ENCODE measurements around the gene COL5A3.
"Not testable (repeated sequence)": the region's sequence is repeated elsewhere in the genome, so short reads cannot be mapped to it uniquely, and the experiment has no call there.

COL5A3 gene

DNA sequence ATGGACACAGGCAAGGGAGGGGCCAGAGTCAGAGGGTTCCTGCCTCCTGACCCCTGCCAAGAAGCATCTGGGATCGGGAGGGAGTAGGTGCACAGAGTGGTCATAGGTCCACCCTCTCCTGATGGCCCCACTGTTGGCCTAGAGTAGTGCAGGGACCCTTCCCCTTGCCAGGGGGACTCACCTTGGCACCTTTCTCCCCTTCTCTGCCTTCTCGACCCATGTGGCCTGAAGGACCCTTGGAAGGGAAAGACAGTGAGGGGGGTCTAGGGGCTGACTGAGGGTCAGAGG lies 40.7 kb downstream of the COL5A3 start:
- DNase-seq = no peak

DNA sequence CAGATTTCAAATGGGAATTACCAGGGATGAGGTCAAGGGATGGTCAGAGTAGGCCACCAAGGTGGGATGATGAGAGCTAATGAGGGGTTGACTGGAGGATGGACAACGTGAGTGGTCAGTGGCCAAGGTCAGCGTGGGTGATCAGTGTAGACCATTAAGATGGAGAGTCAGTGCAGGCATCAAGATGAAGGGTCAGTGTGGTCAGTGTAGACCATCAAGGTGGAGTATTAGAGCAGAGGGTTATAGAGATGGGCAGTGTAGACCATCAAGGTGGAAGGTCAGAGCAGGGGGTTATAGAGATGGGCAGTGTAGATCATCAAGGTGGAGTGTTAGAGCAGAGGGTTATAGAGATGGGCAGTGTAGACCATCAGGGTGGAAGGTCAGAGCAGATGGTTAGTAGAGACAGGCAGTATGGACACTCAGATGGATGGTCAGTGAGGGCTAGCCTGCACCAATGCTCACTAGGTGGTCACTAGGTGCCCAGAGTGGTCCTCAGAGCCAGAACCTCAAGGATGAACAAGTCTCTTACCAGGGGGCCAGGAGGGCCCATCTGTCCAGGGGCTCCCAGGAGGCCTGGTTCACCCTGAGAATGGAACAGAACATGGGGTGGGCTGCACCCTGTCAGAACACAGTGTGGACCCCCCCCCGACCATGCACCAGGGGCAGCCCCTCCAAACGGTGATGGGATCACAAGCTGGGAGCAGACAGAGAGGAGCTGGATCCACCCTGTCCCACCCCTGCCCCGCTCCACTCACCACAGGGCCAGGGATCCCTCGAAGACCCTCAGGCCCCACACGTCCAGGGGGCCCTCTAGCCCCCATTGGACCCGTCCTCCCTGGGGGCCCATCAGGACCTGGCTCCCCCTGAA lies 41.2 kb downstream of the COL5A3 start:
- DNase-seq = no peak

- no peak for DNase-seq
Measured at GRCh38 chr19:9967326-9967725, 43.0 kb downstream of the COL5A3 start.

GRCh38 chr19:9966448-9966847 lies 43.9 kb downstream of the COL5A3 start:
- DNase-seq = no peak

DNA sequence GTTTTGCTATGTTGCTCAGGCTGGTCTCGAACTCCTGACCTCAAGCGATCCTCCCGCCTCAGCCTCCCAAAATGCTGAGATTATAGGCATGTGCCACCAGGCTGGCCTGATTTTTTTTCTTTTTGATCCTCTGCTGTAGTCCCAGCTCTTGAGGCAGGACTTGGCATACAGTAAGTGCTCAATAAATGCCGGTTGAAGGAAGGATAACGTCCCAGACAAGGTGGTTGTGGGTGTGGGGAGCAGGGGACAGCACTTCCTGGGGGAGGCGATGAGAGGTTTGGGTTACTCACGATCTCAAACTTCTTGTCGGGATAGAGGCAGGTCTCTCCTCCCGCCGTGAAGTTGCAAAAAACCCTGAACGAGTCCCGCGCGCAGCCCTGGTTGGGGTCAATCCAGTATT lies 44.3 kb downstream of the COL5A3 start:
- no peak for DNase-seq

DNA sequence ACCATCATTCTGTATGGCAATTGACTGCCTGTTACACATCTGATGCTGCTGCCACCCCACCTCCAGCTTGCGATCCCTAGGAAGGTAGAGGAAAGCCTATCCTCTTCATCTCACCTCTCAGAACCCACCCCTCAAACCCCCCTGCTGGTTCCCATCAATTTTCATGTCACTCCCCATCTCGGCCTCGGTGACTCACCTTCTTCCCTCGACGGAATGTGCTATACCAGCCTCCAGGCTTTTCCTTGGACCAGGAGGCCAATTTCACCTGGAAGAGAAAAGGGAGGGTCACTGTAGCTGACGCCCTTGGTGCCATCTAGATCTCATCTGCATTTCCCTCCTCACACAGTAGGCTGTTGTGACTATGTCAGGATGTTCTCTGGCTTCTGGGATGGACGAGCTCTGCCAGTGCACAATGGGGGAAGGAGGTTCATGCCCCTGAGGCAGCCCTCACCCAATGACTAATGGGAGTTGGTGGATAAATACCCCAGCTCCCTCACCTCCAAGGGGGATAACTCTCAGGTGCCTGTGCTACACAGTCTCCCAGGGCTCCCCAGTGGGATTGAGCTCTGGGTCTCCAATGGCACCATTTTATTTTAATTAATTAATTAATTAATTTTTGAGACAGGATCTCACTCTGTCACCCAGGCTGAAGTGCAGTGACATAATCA lies 47.5 kb downstream of the COL5A3 start:
- no peak for DNase-seq

DNA sequence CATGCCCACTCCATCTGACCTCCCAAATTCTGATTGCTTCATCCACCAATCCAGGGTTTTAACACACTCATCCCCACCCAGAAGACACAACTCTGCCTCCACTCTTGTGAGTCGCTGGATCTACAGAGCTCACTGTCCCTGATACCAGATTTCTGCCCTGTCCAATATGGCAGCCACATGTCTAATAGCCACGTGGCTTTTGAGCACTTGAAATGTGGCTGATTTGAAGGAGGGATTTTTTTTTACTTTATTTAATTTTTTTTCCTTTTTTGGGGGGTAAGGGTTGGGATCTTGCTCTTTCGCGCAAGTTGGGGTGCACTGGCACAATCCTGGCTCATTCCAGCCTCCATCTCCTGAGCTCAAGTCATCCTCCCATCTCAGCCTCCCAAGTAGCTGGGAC lies 49.2 kb downstream of the COL5A3 start:
- DNase-seq = no peak

- DNase-seq = no peak
Measured at GRCh38 chr19:9958379-9958821, 51.9 kb downstream of the COL5A3 start.

GRCh38 chr19:9956956-9957355 lies 53.3 kb downstream of the COL5A3 start:
- no peak for DNase-seq

DNA sequence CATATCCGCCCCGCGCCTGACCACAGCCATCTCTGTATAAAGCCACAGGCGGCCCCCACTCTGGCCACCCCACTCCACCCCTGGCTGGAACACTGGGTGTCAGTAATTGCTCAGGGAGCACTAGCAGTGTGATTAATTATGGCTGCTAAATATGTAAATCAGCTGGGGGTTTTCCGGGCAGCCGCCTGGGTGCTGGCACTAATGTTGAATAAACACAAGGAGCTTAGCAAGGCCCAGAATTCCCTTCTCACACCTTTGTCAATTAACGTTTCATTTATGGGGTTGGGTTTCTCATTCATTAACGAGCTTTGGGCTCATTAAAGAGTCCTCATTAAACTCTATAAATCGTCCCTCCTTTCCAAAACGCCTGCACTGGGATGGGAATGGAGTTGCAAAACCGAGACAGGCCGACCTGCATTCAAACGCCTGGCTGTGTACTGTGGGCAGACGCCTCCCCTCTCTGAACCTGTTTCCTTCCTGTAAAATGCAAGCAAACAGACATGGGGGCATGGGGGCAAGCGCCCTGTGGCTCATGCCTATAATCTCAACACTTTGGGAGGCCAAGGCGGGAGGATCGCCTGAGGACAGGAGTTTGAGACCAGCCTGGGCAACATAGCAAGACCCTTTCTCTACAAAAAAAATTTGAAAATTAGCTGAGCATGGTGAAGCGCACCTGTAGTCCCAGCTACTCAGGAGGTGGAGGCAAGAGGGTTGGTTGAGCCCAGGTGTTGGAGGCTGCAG lies 56.3 kb downstream of the COL5A3 start:
- no peak for DNase-seq

GRCh38 chr19:9952276-9952675 lies 58.0 kb downstream of the COL5A3 start:
- DNase-seq = no peak

DNA sequence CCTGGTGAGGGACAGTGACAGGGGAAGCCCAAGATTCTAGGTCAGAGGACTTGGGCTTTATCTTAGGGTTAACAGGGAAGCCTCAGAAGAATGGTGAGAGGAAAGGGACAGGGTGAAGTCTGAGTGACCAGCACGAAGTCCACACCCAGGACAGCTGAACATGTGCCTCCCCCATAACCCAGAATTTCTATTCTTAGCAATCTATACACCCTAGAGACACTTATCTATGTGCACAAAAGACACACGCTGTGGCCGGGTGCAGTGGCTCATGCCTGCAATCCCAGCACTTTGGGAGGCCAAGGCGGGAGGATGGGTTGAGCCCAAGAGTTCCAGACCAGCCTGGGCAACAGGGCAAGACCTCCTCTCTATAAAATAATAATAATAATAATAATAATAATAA lies 62.9 kb downstream of the COL5A3 start:
- DNase-seq = no peak

GRCh38 chr19:9946528-9947125 lies 63.7 kb downstream of the COL5A3 start:
- not testable (repeated sequence) for DNase-seq

- no peak for DNase-seq
Measured at GRCh38 chr19:9945319-9945966, 64.9 kb downstream of the COL5A3 start.

- DNase-seq = no peak
Measured at GRCh38 chr19:9943744-9944143, 66.6 kb downstream of the COL5A3 start.

DNA sequence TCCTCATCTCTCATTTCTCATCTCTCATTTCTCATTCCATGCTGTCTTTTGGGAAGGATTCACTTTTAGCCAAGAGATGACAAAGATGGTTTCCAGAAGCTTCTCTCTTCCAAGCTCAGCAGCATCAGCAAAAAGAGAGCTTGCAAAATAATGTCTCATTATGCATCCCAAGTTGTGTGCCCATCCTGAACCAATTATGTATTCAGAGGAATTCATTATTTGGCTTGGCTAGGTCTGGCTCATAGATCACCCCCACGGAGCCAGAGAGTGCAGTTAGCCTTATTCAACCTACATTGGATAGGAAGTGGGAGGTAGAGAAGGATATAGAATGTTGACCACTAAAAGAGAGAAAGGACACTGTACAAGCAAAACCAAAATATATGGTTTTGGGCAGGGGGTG lies 68.6 kb downstream of the COL5A3 start:
- DNase-seq = no peak

GRCh38 chr19:9941231-9941630 lies 69.1 kb downstream of the COL5A3 start:
- DNase-seq = no peak

GRCh38 chr19:9940778-9941177 lies 69.5 kb downstream of the COL5A3 start:
- no peak for DNase-seq

- DNase-seq = no peak
Measured at GRCh38 chr19:9939301-9939913, 70.9 kb downstream of the COL5A3 start.

DNA sequence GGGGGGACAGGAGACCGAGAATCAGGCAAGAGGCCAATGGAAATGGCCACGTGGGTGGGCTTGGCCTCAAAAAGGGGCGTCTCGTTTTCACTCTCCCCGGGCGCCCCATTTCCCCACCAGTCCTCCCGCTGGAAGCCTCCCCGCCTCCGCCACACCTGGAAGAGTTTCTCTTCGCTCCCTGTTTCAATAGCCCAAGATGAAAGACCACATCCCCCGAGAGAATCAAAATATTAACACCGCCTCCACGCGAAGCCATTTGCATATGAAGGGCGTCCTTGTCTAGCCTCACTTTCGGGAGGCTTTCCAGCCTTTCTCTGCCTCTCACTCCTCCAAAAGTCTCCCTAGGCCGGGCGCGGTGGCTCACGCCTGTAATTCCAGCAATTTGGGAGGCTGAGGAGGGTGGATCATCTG lies 73.3 kb downstream of the COL5A3 start:
- no peak for DNase-seq

DNA sequence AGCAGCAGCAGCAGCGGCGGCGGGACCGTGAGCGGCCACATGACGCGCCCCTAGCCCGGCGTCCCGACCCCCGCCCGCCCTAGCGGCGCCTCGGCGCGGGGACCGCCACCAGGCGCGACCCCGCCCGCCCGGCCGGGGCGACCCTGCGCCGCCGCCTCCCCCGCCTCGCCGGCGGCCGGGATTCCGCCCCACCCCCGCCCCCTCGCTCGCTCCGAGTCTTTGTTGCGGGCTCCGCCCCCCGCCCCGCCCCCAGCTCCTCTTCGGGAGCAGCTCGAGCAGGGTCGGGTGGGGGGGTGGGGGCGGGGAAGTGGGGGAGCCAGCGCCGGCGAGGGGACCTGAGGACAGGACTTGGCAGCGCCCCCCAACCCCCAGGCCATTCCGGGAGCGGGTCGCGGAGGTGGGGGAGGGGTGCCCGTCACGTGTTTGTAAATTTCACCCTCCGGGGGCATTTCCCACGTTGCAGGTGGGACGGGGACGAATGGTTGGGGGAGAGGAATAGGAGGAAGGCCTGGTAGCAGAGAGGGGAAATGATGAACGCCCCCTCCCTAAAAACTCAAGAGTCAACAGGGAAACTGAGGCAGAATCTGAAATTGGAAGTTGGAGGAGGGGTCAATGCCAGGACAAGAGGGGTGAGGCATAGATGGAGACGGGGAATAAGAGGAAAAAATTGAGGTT lies 73.8 kb downstream of the COL5A3 start, which contains the start of gene OLFM2:
TSS of gene OLFM2 (minus strand) at position 190 of the 675 bp plus-strand sequence. CDS start at position 41, 149 bp downstream.
- DNase-seq = peak; percentile 43
